ENCODE data around the gene TMEM131. TPM values are rescaled to one million over a fixed set of nuclear protein-coding genes. Genes with fewer than 3 reads are reported as not detected.

Gene TMEM131
- total RNA-seq, 1 donor from 2014 or later: 35.3 TPM

- H3K27ac ChIP-seq (ENCODE audit: low read depth, low read length): no peak overlapping the region
- H2AFZ ChIP-seq (ENCODE audit: low read depth, low read length): no peak overlapping the region
- H3K36me3 ChIP-seq (ENCODE audit: insufficient read depth, low read length): no peaks in the 10 kb centered on the region
- DNase-seq (ENCODE audit: low read depth): no peak
- H3K9me3 Mint-ChIP-seq (ENCODE audit: unreplicated experiment): peaks cover 21% of the 10 kb centered on the region
- FAIRE-seq: no peak
- peaks cover 6% of the 10 kb centered on the region for H3K9me3 ChIP-seq (ENCODE audit: insufficient read depth, low read depth, low read length)
- no peaks in the 10 kb centered on the region for H3K4me1 ChIP-seq (ENCODE audit: insufficient read depth, low read length)
- no peaks in the 10 kb centered on the region for H3K79me2 ChIP-seq (ENCODE audit: insufficient read depth, low read length)
- H3K4me3 Mint-ChIP-seq (ENCODE audit: unreplicated experiment): no peak overlapping the region
- H3K27me3 ChIP-seq (ENCODE audit: insufficient read depth, low read length): no peaks in the 10 kb centered on the region
- H3K27me3 Mint-ChIP-seq (ENCODE audit: low read depth, unreplicated experiment): peaks cover 10% of the 10 kb centered on the region
- no peak overlapping the region for H3K4me2 ChIP-seq (ENCODE audit: low read length)
- no peak overlapping the region for H3K4me3 ChIP-seq (ENCODE audit: insufficient read depth, low read depth, low read length)
- H3K27ac Mint-ChIP-seq (ENCODE audit: unreplicated experiment): no peak overlapping the region
- H3K4me1 Mint-ChIP-seq (ENCODE audit: low read depth, unreplicated experiment): peaks cover 3% of the 10 kb centered on the region
- H4K20me1 ChIP-seq (ENCODE audit: insufficient read depth, low read length): no peaks in the 10 kb centered on the region
- peaks cover 5% of the 10 kb centered on the region for H3K36me3 Mint-ChIP-seq (ENCODE audit: low read depth, unreplicated experiment)
- H3K9ac ChIP-seq (ENCODE audit: low read length): no peak overlapping the region
- TF ChIP-seq CTCF (IDR thresholded peaks at IDR 0.05; ENCODE audit: insufficient read depth, low read depth, low read length): no peak
- no peak for TF ChIP-seq EZH2 (IDR thresholded peaks at IDR 0.05; ENCODE audit: insufficient read depth, low read length)
Observed at GRCh38 chr2:97732436-97733340, 263.1 kb downstream of the TMEM131 start.

GRCh38 chr2:97731274-97732020, 264.3 kb downstream of the TMEM131 start:
- Histone ChIP-seq H3K79me2 (ENCODE audit: insufficient read depth, low read length) (no peaks in the 10 kb centered on the region), H3K4me2 (ENCODE audit: low read length) (no peak overlapping the region), H3K27me3 (ENCODE audit: insufficient read depth, low read length) (no peaks in the 10 kb centered on the region), H3K27ac (ENCODE audit: low read depth, low read length) (no peak overlapping the region), H3K4me1 (ENCODE audit: insufficient read depth, low read length) (no peaks in the 10 kb centered on the region), H3K4me3 (ENCODE audit: insufficient read depth, low read depth, low read length) (no peak overlapping the region), H3K9me3 (ENCODE audit: insufficient read depth, low read depth, low read length) (peaks cover 6% of the 10 kb centered on the region), H3K36me3 (ENCODE audit: insufficient read depth, low read length) (no peaks in the 10 kb centered on the region), H2AFZ (ENCODE audit: low read depth, low read length) (no peak overlapping the region), H4K20me1 (ENCODE audit: insufficient read depth, low read length) (no peaks in the 10 kb centered on the region), H3K9ac (ENCODE audit: low read length) (no peak overlapping the region)
- FAIRE-seq (no peak), DNase-seq (ENCODE audit: low read depth) (no peak)
- Mint-ChIP-seq H3K27me3 (ENCODE audit: low read depth, unreplicated experiment) (peaks cover 14% of the 10 kb centered on the region), H3K36me3 (ENCODE audit: low read depth, unreplicated experiment) (peaks cover 9% of the 10 kb centered on the region), H3K9me3 (ENCODE audit: unreplicated experiment) (peaks cover 30% of the 10 kb centered on the region), H3K27ac (ENCODE audit: unreplicated experiment) (no peak overlapping the region), H3K4me3 (ENCODE audit: unreplicated experiment) (peak overlapping the region; percentile 27), H3K4me1 (ENCODE audit: low read depth, unreplicated experiment) (peaks cover 3% of the 10 kb centered on the region)
- TF ChIP-seq EZH2 (IDR thresholded peaks at IDR 0.05; ENCODE audit: insufficient read depth, low read length) (no peak), CTCF (IDR thresholded peaks at IDR 0.05; ENCODE audit: insufficient read depth, low read depth, low read length) (no peak)

All from astrocyte (in vitro differentiated cells and primary cell).